ENCODE results near the gene PKHD1. TPM values are rescaled to one million over a fixed set of nuclear protein-coding genes. Genes with fewer than 3 reads are reported as not detected.

Gene PKHD1
- total RNA-seq, 1 experiment from 2014 or later = not detected

GRCh38 chr6:51792273-51793030 lies 295.0 kb downstream of the PKHD1 start:
- no peak for DNase-seq (ENCODE audit: low read depth)

GRCh38 chr6:51790946-51791345 lies 296.5 kb downstream of the PKHD1 start:
- no peak for DNase-seq (ENCODE audit: low read depth)

- DNase-seq (ENCODE audit: low read depth) = no peak
Measured at GRCh38 chr6:51788121-51788520, 299.3 kb downstream of the PKHD1 start.

- DNase-seq (ENCODE audit: low read depth) = no peak
Measured at GRCh38 chr6:51778666-51779065, 308.7 kb downstream of the PKHD1 start.

GRCh38 chr6:51777618-51778017 lies 309.8 kb downstream of the PKHD1 start:
- DNase-seq (ENCODE audit: low read depth) = no peak

- no peak for DNase-seq (ENCODE audit: low read depth)
Measured at GRCh38 chr6:51775942-51776860, 311.2 kb downstream of the PKHD1 start.

GRCh38 chr6:51768087-51768486 lies 319.3 kb downstream of the PKHD1 start:
- no peak for DNase-seq (ENCODE audit: low read depth)

GRCh38 chr6:51765230-51765629 lies 322.2 kb downstream of the PKHD1 start:
- DNase-seq (ENCODE audit: low read depth) = no peak

GRCh38 chr6:51753635-51754034 lies 333.8 kb downstream of the PKHD1 start:
- no peak for DNase-seq (ENCODE audit: low read depth)

GRCh38 chr6:51743999-51744398 lies 343.4 kb downstream of the PKHD1 start:
- DNase-seq (ENCODE audit: low read depth) = no peak

- DNase-seq (ENCODE audit: low read depth) = no peak
Measured at GRCh38 chr6:51740658-51741057, 346.8 kb downstream of the PKHD1 start.

- no peak for DNase-seq (ENCODE audit: low read depth)
Measured at GRCh38 chr6:51738614-51739013, 348.8 kb downstream of the PKHD1 start.

- no peak for DNase-seq (ENCODE audit: low read depth)
Measured at GRCh38 chr6:51737580-51738360, 349.6 kb downstream of the PKHD1 start.

- no peak for DNase-seq (ENCODE audit: low read depth)
Measured at GRCh38 chr6:51725155-51725554, 362.3 kb downstream of the PKHD1 start.

- DNase-seq (ENCODE audit: low read depth) = no peak
Measured at GRCh38 chr6:51720327-51720726, 367.1 kb downstream of the PKHD1 start.

GRCh38 chr6:51719297-51719696 lies 368.1 kb downstream of the PKHD1 start:
- DNase-seq (ENCODE audit: low read depth) = no peak

- no peak for DNase-seq (ENCODE audit: low read depth)
Measured at GRCh38 chr6:51718533-51718932, 368.9 kb downstream of the PKHD1 start.

GRCh38 chr6:51717477-51717876 lies 369.9 kb downstream of the PKHD1 start:
- DNase-seq (ENCODE audit: low read depth) = no peak

- no peak for DNase-seq (ENCODE audit: low read depth)
Measured at GRCh38 chr6:51711876-51712275, 375.5 kb downstream of the PKHD1 start.

GRCh38 chr6:51706086-51706485 lies 381.3 kb downstream of the PKHD1 start:
- no peak for DNase-seq (ENCODE audit: low read depth)

- no peak for DNase-seq (ENCODE audit: low read depth)
Measured at GRCh38 chr6:51704932-51705540, 382.4 kb downstream of the PKHD1 start.

GRCh38 chr6:51702851-51703250 lies 384.6 kb downstream of the PKHD1 start:
- no peak for DNase-seq (ENCODE audit: low read depth)

All from RPMI7951 (cell line).